A673 (cell line): ENCODE results near the gene ADAM17. TPM values are rescaled to one million over a fixed set of nuclear protein-coding genes. Genes with fewer than 3 reads are reported as not detected.

Experiments used
- BruUV-seq: library from RNA; stranded (reverse); fragments of 400-500 nt; replicated peaks from 2 replicates; lab custom pipeline; 2021; lab: Mats Ljungman, UMichigan
- CTCF ChIA-PET: fragments of 300-600 bp; sonication (Branson Sonifier 250); formaldehyde crosslinking; loops from one replicate; lab custom pipeline; 2022; ENCODE audit warnings: antibody characterized with exemption; lab: Charles Lee
- POLR2A ChIA-PET: fragments of 300-600 bp; sonication (Branson Sonifier 250); formaldehyde crosslinking; loops from one replicate; lab custom pipeline; 2022; ENCODE audit warnings: antibody characterized with exemption; ENCODE audit not compliant: low non-redundant PET; lab: Charles Lee
- DNase-seq: peaks from one replicate; pipeline ENCODE4 v3.0.0-alpha.2; 2015; ENCODE audit warnings: low spot score
- H3K27ac ChIP-seq: fragments of 200-600 bp; sonication (generic); 2 replicates; pipeline ENCODE4 v1.5.1; 2016; ENCODE audit warnings: mixed run types, low read depth, mild to moderate bottlenecking, mixed read lengths, antibody characterized with exemption, low read length; ENCODE audit not compliant: poor library complexity, severe bottlenecking
- H3K27me3 ChIP-seq: fragments of 200-600 bp; sonication (generic); replicated peaks from 2 replicates; pipeline ENCODE4 v1.6.1; 2017; ENCODE audit warnings: mixed run types, low read depth, mild to moderate bottlenecking, mixed read lengths, antibody characterized with exemption, low read length; ENCODE audit not compliant: insufficient read depth, poor library complexity
- H3K36me3 ChIP-seq: fragments of 200-600 bp; sonication (generic); 2 replicates; pipeline ENCODE4 v1.6.1; 2016; ENCODE audit warnings: mixed run types, mild to moderate bottlenecking, mixed read lengths, antibody characterized with exemption, low read length; ENCODE audit not compliant: insufficient read depth, poor library complexity, severe bottlenecking
- H3K4me1 ChIP-seq: fragments of 200-600 bp; sonication (generic); 2 replicates; pipeline ENCODE4 v1.6.1; 2017; ENCODE audit warnings: mixed run types, mild to moderate bottlenecking, mixed read lengths, antibody characterized with exemption, low read length; ENCODE audit not compliant: insufficient read depth, poor library complexity, severe bottlenecking
- H3K4me3 ChIP-seq: fragments of 200-600 bp; sonication (generic); 2 replicates; pipeline ENCODE4 v1.5.1; 2016; ENCODE audit warnings: low read depth, mixed run types, mild to moderate bottlenecking, mixed read lengths, low read length; ENCODE audit not compliant: poor library complexity, severe bottlenecking
- H3K9me3 ChIP-seq: fragments of 200-600 bp; sonication (generic); 2 replicates; pipeline ENCODE4 v1.6.1; 2016; ENCODE audit warnings: mixed run types, low read depth, mild to moderate bottlenecking, mixed read lengths, antibody characterized with exemption, low read length; ENCODE audit not compliant: poor library complexity, severe bottlenecking
- CTCF ChIP-seq: fragments of 300-800, 200-600 bp; sonication (generic); conservative IDR thresholded peaks from 2 replicates; pipeline ENCODE4 v1.5.1; 2017; ENCODE audit warnings: low read depth, mild to moderate bottlenecking, antibody characterized with exemption, low read length, moderate library complexity, mixed read lengths
- EZH2 ChIP-seq: fragments of 200-600 bp; sonication (generic); IDR thresholded peaks from 2 replicates; pipeline ENCODE4 v1.6.1; 2017; ENCODE audit warnings: borderline replicate concordance, low read depth, mild to moderate bottlenecking, mixed read lengths, antibody characterized with exemption, low read length; ENCODE audit not compliant: poor library complexity, severe bottlenecking
- intact Hi-C: fragments of 100-400 bp; cut with micrococcal nuclease; formaldehyde crosslinking; loops from one replicate; pipeline ENCODE4 v1.10.0; 2022; ENCODE audit not compliant: unreplicated experiment
- total RNA-seq: library from RNA; stranded (reverse); gene quantifications from 2 replicates; pipeline ENCODE4 v1.2.3, GENCODE V29; 2021

Gene ADAM17
- total RNA-seq, 1 experiment from 2014 or later = 40.1 TPM

GRCh38 chr2:9545502-9545901 is 10.1 kb downstream of the ADAM17 start:
- no peaks in the 10 kb centered on the region for H3K36me3 ChIP-seq
- TF ChIP-seq EZH2 (no peak), CTCF (no peak)
- no TSS peak for BruUV-seq
- no peaks in the 10 kb centered on the region for H3K27me3 ChIP-seq
- H3K4me1 ChIP-seq = peaks cover 25% of the 10 kb centered on the region
- H3K27ac ChIP-seq = no peak overlapping the region
- H3K4me3 ChIP-seq = no peak overlapping the region
- intact Hi-C loops = no loop called here
- DNase-seq = no peak
- ChIA-PET POLR2A (no interaction called here), CTCF (no interaction called here)
- H3K9me3 ChIP-seq = no peaks in the 10 kb centered on the region

DNA sequence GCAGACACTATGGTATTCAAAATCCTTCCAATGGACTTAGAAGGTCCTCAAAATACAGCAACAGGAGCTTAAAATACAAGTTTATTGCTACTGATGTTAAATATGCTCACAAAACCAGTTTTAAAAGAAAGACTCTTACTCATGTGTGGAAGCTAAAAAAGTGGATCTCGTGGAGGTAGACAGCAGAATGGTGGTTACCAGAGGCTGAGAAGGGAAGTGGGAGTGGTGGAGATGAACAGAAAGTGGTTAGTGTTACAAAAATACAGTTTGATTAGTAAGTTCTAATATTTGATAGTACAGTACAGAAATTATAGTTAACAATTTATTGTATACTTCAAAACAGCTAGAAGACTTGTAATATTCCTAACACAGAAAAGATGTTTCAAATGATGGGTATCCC is 12.1 kb downstream of the ADAM17 start:
- POLR2A ChIA-PET = no interaction called here
- peak overlapping the region; percentile 18 for H3K27ac ChIP-seq
- no peaks in the 10 kb centered on the region for H3K36me3 ChIP-seq
- no peaks in the 10 kb centered on the region for H3K9me3 ChIP-seq
- CTCF ChIA-PET = no interaction called here
- H3K4me1 ChIP-seq = peaks cover 38% of the 10 kb centered on the region
- H3K27me3 ChIP-seq = no peaks in the 10 kb centered on the region
- H3K4me3 ChIP-seq = no peak overlapping the region
- TF ChIP-seq CTCF (no peak), EZH2 (no peak)
- no TSS peak for BruUV-seq
- no peak for DNase-seq
- intact Hi-C loops = no loop called here

DNA sequence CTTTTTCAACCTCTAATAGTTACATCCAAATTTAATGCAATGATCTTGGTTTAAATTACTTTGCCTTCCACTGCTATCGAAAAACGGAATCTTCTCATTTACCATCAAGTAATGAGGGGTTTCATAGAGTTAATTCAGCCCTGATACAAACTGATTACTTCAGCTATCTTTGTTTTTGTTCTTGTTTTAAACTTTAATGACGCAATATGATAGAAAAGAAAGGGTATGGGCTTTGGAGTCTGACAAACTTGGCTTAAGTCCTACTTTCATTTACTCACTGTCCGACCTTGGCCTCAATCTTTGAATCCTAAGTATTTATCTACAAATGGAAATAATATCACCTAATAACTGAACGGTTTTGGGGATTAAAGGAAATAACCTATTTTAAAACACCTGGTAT is 16.1 kb downstream of the ADAM17 start:
- Histone ChIP-seq H3K4me1 (peaks cover 43% of the 10 kb centered on the region), H3K4me3 (peak overlapping the region; percentile 12), H3K27ac (peak overlapping the region; percentile 15), H3K9me3 (no peaks in the 10 kb centered on the region), H3K27me3 (no peaks in the 10 kb centered on the region), H3K36me3 (peaks cover 16% of the 10 kb centered on the region)
- TSS peak; percentile 73 for BruUV-seq
- TF ChIP-seq EZH2 (no peak), CTCF (no peak)
- intact Hi-C loops = no loop called here
- no peak for DNase-seq
- CTCF ChIA-PET = interaction anchor here (1.5 kb wide), 1 partner anchor 16 kb away, joined by 3 read pairs; the partner anchor contains the start of gene ADAM17
- POLR2A ChIA-PET = interaction anchor here (0.6 kb wide), 1 partner anchor 11 kb away, joined by 13 read pairs; no protein-coding TSS in a partner anchor
